Smooth muscle cell (in vitro differentiated cells): Measurements from ENCODE around the gene TXNRD2. TPM values are rescaled to one million over a fixed set of nuclear protein-coding genes. Genes with fewer than 3 reads are reported as not detected.

Experiments used
- DNase-seq: peaks from one replicate; lab custom pipeline; 2025; ENCODE audit not compliant: unreplicated experiment; lab: John Stamatoyannopoulos, UW
- H2AFZ ChIP-seq: fragments of 200-600 bp; sonication (generic); 2 replicates; pipeline ENCODE4 v1.6.0; 2016; ENCODE audit warnings: antibody characterized with exemption, low read depth, mild to moderate bottlenecking
- H3F3A ChIP-seq: fragments of 200-600 bp; sonication (generic); 2 replicates; pipeline ENCODE4 v1.6.0; 2017; ENCODE audit warnings: antibody characterized with exemption, low read depth
- H3K27ac ChIP-seq: fragments of 200-600 bp; sonication (generic); 2 replicates; pipeline ENCODE4 v1.5.1; 2016; ENCODE audit warnings: low read depth, mild to moderate bottlenecking
- H3K27me3 ChIP-seq: fragments of 200-600 bp; sonication (generic); 2 replicates; pipeline ENCODE4 v1.6.1; 2016; ENCODE audit warnings: low read depth, mild to moderate bottlenecking
- H3K36me3 ChIP-seq: fragments of 200-600 bp; sonication (generic); 2 replicates; pipeline ENCODE4 v1.5.1; 2016; ENCODE audit warnings: low read depth
- H3K4me1 ChIP-seq: fragments of 200-600 bp; sonication (generic); 2 replicates; pipeline ENCODE4 v1.5.1; 2016; ENCODE audit warnings: low read depth
- H3K4me2 ChIP-seq: fragments of 200-600 bp; sonication (generic); 2 replicates; pipeline ENCODE4 v1.6.0; 2016; ENCODE audit warnings: mild to moderate bottlenecking
- H3K4me3 ChIP-seq: fragments of 200-600 bp; sonication (generic); 2 replicates; pipeline ENCODE4 v1.5.1; 2016; ENCODE audit warnings: mild to moderate bottlenecking
- H3K79me2 ChIP-seq: fragments of 200-600 bp; sonication (generic); 2 replicates; pipeline ENCODE4 v1.6.0; 2016; ENCODE audit warnings: low read depth, mild to moderate bottlenecking
- H3K9ac ChIP-seq: fragments of 200-600 bp; sonication (generic); 2 replicates; pipeline ENCODE4 v1.6.0; 2016; ENCODE audit warnings: low read depth
- H3K9me3 ChIP-seq: fragments of 200-600 bp; sonication (generic); replicated peaks from 2 replicates; pipeline ENCODE4 v1.5.1; 2016; ENCODE audit warnings: low read depth
- H4K20me1 ChIP-seq: fragments of 200-600 bp; sonication (generic); 2 replicates; pipeline ENCODE4 v1.6.0; 2016; ENCODE audit warnings: low read depth
- WGBS: methylation state at CpG from one replicate; pipeline ENCODE4 v1.1.7; 2016; ENCODE audit warnings: low lambda C conversion rate; 5-methylcytosine and 5-hydroxymethylcytosine counted together
- polyA plus RNA-seq: library from polyadenylated mRNA; unstranded; fragments of >200 nt; fragmentation: Nextera tagmentation; extraction: Ambion mirVana; gene quantifications from 2 replicates; pipeline ENCODE4 v1.2.1, GENCODE V29; 2016
- total RNA-seq: library from RNA; depleted of rRNA; stranded (reverse); fragments of >200 nt; gene quantifications from 2 replicates; pipeline ENCODE4 v1.2.3, GENCODE V29; 2014
- TF ChIP-seq, protein P1 (sequence below): fragments of 200-600 bp; sonication (generic); IDR thresholded peaks from 2 replicates; pipeline ENCODE4 v1.5.1; 2017; ENCODE audit warnings: borderline replicate concordance, mild to moderate bottlenecking, antibody characterized with exemption; ENCODE audit not compliant: insufficient read depth, poor library complexity, severe bottlenecking

TXNRD2 gene
- total and polyA plus RNA-seq, 2 experiments from 2014 or later = 3.2 TPM; not detected in 1

- H3F3A ChIP-seq = no peaks in the 10 kb centered on the region
- DNase-seq = no peak
- H3K79me2 ChIP-seq = no peaks in the 10 kb centered on the region
- WGBS = 93% methylated on average over 18 of the region's 18 CpGs
- TF ChIP-seq, protein P1, sequence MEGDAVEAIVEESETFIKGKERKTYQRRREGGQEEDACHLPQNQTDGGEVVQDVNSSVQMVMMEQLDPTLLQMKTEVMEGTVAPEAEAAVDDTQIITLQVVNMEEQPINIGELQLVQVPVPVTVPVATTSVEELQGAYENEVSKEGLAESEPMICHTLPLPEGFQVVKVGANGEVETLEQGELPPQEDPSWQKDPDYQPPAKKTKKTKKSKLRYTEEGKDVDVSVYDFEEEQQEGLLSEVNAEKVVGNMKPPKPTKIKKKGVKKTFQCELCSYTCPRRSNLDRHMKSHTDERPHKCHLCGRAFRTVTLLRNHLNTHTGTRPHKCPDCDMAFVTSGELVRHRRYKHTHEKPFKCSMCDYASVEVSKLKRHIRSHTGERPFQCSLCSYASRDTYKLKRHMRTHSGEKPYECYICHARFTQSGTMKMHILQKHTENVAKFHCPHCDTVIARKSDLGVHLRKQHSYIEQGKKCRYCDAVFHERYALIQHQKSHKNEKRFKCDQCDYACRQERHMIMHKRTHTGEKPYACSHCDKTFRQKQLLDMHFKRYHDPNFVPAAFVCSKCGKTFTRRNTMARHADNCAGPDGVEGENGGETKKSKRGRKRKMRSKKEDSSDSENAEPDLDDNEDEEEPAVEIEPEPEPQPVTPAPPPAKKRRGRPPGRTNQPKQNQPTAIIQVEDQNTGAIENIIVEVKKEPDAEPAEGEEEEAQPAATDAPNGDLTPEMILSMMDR = no peak
- H4K20me1 ChIP-seq = no peaks in the 10 kb centered on the region
- H3K36me3 ChIP-seq = no peaks in the 10 kb centered on the region
- no peaks in the 10 kb centered on the region for H3K27me3 ChIP-seq
- no peak overlapping the region for H3K4me2 ChIP-seq
- H3K9ac ChIP-seq = no peak overlapping the region
- H3K27ac ChIP-seq = no peak overlapping the region
- no peaks in the 10 kb centered on the region for H3K9me3 ChIP-seq
- H2AFZ ChIP-seq = no peak overlapping the region
- peaks cover 1% of the 10 kb centered on the region for H3K4me1 ChIP-seq
- no peak overlapping the region for H3K4me3 ChIP-seq
Measured at GRCh38 chr22:19968450-19968891, 26.9 kb upstream of the TXNRD2 start.

DNA sequence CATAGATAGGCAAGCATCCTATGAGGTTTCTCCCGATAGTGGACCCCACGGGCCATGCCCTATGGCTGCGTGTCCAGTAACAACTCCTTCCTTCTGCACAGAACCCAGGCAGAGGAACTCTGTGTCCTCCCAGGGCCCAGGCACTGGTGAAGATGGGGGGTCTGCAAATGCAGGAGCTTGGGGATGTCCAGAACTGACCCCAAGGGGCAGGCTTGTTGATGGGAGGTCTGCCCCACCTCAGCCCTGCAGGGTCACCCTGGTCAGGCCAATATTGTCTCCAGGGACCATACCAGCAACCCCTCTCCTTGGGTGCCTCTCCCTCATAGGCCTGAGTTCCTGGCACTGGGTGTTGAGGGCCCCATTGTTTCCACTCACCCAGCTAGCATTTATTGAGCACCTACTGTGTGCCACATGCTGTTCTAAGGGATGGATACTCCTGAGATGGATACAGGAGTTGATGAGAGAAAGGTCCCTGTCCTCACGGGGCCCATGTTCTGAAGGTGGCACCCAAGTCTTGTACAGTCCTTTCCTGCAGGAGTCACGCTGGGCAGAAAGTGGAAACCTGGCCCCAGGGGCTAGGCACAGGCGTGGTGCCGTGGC lies 26.3 kb upstream of the TXNRD2 start:
- Histone ChIP-seq H2AFZ (no peak overlapping the region), H3K79me2 (no peaks in the 10 kb centered on the region), H3K4me1 (peaks cover 6% of the 10 kb centered on the region), H3K4me3 (no peak overlapping the region), H3K4me2 (no peak overlapping the region), H3K9me3 (no peaks in the 10 kb centered on the region), H3K27ac (no peak overlapping the region), H3K9ac (no peak overlapping the region), H3K27me3 (no peaks in the 10 kb centered on the region), H3K36me3 (no peaks in the 10 kb centered on the region), H3F3A (no peaks in the 10 kb centered on the region), H4K20me1 (no peaks in the 10 kb centered on the region)
- TF ChIP-seq, protein P1 = no peak
- WGBS = 93% methylated on average over 7 of the region's 7 CpGs
- DNase-seq = no peak

DNA sequence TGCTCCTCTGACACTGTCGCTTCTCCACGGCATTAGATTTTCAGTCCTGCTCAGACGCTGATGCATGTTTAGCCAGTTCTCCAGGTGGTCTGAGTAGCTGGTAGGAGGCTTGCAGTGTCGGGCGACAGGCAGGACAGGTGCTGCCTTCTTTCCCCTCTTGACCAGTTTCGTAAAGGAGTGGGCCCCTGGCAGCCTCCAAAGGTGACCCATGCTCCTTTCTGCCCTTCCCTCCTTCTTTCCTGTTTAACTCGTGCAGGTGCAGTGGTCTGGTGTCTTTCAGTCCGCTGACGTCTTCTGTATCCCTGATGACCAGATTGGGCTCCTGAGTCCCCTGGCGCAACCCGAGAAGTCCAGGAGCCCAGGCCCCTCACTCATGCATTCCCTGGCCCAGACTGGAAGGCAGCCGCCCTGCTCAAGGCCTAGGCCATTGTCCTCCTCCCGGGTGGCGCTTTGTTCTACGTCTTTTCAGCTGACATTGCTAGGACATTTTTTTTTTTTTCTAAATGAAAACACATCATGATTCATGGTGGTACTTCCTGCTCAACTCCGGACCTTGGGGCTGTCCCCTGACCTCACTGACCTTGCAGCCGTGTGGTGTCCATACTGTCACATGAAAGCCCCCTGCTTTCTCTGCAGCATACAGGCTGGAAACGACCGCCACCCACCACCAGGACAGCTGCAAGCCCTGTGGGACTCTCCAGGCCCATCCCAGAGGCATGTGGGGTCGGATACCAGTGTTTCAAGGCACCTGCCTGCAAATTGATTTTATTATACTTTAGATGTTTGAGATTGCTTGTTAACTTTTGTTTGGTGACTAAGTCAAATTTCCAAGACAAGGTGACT lies 25.5 kb upstream of the TXNRD2 start:
- no peaks in the 10 kb centered on the region for H3K27me3 ChIP-seq
- no peak overlapping the region for H3K4me2 ChIP-seq
- H2AFZ ChIP-seq = no peak overlapping the region
- H3K36me3 ChIP-seq = no peaks in the 10 kb centered on the region
- H3F3A ChIP-seq = no peaks in the 10 kb centered on the region
- peaks cover 6% of the 10 kb centered on the region for H3K4me1 ChIP-seq
- no peak overlapping the region for H3K4me3 ChIP-seq
- no peak for DNase-seq
- WGBS = 89% methylated on average over 20 of the region's 20 CpGs
- H3K9ac ChIP-seq = no peak overlapping the region
- no peak overlapping the region for H3K27ac ChIP-seq
- TF ChIP-seq, protein P1 = no peak
- H3K79me2 ChIP-seq = no peaks in the 10 kb centered on the region
- no peaks in the 10 kb centered on the region for H3K9me3 ChIP-seq
- H4K20me1 ChIP-seq = no peaks in the 10 kb centered on the region
